Activated CD8-positive, alpha-beta memory T cell treated with anti-CD3 and anti-CD28 coated beads, Interleukin-2, amount 10 ng/mL, durations not matched to agents 7 days and 5 days (primary cell): ENCODE measurements around the gene COQ9. TPM values are rescaled to one million over a fixed set of nuclear protein-coding genes. Genes with fewer than 3 reads are reported as not detected.
"Not testable (repeated sequence)": the region's sequence is repeated elsewhere in the genome, so short reads cannot be mapped to it uniquely, and the experiment has no call there.

ENCODE experiments used
- ATAC-seq: fragments of 150-1000 bp; cut with Tn5 transposase; one replicate; pipeline ENCODE4 v1.10.0; 2021; ENCODE audit warnings: moderate library complexity
- CTCF ChIA-PET: fragments of 350-600 bp; sonication (Branson Sonifier 250); formaldehyde crosslinking; loops from one replicate; lab custom pipeline; 2021; ENCODE audit warnings: antibody characterized with exemption; lab: Charles Lee
- DNase-seq: peaks from one replicate; pipeline ENCODE4 v3.0.0-alpha.2; 2020
- H3K27ac Mint-ChIP-seq: one replicate; pipeline ENCODE4 v1.8.0; 2021; ENCODE audit warnings: mild to moderate bottlenecking, mixed read lengths
- H3K27me3 Mint-ChIP-seq: one replicate; pipeline ENCODE4 v1.8.0; 2021; ENCODE audit warnings: mixed read lengths
- H3K36me3 Mint-ChIP-seq: one replicate; pipeline ENCODE4 v1.8.0; 2021; ENCODE audit warnings: mild to moderate bottlenecking, mixed read lengths
- H3K4me1 Mint-ChIP-seq: one replicate; pipeline ENCODE4 v1.8.0; 2021; ENCODE audit warnings: mixed read lengths
- H3K4me3 Mint-ChIP-seq: one replicate; pipeline ENCODE4 v1.8.0; 2021; ENCODE audit warnings: mild to moderate bottlenecking, moderate library complexity, mixed read lengths
- H3K9me3 Mint-ChIP-seq: one replicate; pipeline ENCODE4 v1.8.0; 2022; ENCODE audit warnings: low read depth, mixed read lengths
- total RNA-seq, 2 experiments: library from RNA; stranded (reverse); gene quantifications; one replicate each; pipeline ENCODE4 v1.2.3, GENCODE V29; 2021

Gene COQ9, protein sequence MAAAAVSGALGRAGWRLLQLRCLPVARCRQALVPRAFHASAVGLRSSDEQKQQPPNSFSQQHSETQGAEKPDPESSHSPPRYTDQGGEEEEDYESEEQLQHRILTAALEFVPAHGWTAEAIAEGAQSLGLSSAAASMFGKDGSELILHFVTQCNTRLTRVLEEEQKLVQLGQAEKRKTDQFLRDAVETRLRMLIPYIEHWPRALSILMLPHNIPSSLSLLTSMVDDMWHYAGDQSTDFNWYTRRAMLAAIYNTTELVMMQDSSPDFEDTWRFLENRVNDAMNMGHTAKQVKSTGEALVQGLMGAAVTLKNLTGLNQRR
- total RNA-seq = 10 to 100 TPM; 36.8 to 43.1 TPM

DNA sequence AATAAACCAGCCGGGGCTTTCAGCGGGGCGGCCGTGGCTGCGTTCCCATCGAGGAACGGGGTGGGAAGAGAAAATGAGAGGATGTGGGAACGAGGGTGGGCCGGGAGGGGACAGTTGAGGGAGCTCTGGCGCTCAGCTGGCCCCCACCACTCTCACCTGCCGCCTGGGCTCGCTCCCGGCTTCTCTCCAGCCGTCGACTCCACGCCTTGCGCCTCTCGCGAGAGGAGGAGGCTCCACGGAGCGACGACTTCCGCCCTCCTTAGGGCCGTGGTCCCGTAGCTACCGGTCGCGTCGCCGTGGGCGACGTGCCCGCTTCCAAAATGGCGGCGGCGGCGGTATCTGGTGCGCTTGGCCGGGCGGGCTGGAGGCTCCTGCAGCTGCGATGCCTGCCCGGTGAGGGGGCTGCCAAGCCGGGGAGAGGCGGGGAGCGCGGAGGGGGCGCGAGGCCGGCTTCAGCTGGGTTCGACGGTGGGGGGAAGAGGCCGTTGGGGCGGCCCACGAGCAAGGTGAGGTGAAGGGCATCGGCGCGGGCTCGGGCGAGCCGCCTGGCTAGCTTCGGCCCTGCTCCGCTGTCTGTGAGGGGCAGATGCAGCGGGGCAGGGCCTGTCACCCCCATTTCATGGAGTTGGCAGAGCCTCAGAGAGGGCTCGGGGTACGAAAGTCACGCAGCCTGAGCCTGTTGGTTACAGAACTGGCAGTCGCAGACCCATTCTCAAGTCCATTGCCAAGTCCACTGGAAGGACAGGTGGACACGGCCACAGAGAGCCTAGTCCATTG lies at the start of gene COQ9, which contains the start of gene CIAPIN1:
Gene COQ9 (plus strand): TSS at position 294 of the 777 bp plus-strand sequence. CDS start 27 bp downstream, at position 321.
Gene CIAPIN1 (minus strand): TSS at position 200 of the 777 bp plus-strand sequence. CDS start 6,457 bp downstream, outside the sequence.
- Mint-ChIP-seq H3K36me3 (peaks cover 16% of the 10 kb centered on the region), H3K4me1 (peaks cover 37% of the 10 kb centered on the region), H3K27me3 (no peaks in the 10 kb centered on the region), H3K27ac (peak within 1 kb of the TSS; percentile 86), H3K9me3 (no peaks in the 10 kb centered on the region), H3K4me3 (peak within 1 kb of the TSS; percentile 94)
- CTCF ChIA-PET = interaction anchor here (0.7 to 5.6 kb wide), 7 partner anchors 10 to 147 kb away, joined by 3 to 55 read pairs (median 14); partner anchors contain the start of gene POLR2C
- ATAC-seq = peak; percentile 100
- peak; percentile 97 for DNase-seq

DNA sequence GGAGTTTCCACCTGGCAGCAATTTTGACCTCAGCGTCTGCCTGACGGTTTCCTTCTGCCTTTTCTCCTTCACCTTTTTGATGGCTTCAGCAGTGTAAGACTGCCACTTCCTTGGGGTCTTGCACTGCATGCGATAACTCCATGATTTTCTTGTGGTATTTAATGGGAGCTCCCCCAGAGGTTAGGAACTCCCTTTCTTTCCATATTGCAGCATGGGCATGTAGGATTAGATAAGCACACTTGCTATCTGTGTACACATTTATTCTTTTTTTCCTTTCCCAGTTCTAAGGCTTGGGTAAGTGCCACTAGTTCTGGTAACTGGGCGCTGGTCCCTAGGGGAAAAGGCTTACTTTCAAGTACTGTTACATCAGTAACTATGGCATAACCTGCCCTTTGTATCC lies 49.8 kb upstream of the COQ9 start:
- CTCF ChIA-PET, H3K4me1 Mint-ChIP-seq, DNase-seq, H3K4me3 Mint-ChIP-seq, H3K27me3 Mint-ChIP-seq, H3K9me3 Mint-ChIP-seq, H3K36me3 Mint-ChIP-seq, ATAC-seq, H3K27ac Mint-ChIP-seq: not testable (repeated sequence)

DNA sequence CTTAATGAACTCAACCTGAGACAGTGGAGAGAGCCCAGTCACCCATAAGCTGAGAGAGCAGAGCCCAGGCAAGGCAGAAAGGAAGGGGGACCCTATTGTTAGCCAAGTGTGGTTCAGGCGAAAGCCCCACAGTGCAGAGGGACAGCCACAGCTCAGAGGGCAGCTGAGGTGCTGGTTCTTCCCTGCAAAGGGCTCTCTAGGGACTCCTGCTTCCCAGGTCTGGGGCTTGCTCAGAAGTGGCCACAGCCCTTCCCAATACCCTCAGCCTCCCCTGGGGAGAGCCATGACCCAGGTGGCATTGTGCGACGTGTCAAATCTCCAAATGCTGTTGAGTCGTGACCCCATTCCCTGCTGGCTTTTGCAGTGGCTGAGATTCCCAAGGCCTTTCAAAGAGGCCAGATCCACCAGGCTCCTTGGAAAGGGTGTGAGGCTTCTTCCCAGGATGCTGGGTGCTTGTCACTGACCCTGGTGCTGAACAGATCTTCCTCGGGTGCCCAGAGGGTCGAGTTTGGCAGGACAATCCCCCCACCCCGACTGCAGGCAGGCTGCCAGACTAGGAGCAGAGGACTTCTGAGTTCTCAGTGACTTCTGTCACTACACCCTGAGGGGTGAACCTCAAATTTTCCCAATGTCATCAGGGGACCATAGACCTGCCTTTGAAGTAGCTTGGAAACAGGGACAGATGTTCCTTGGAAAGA lies 45.2 kb upstream of the COQ9 start:
- Mint-ChIP-seq H3K27me3 (peaks cover 4% of the 10 kb centered on the region), H3K4me3 (no peak overlapping the region), H3K36me3 (no peaks in the 10 kb centered on the region), H3K4me1 (no peaks in the 10 kb centered on the region), H3K9me3 (no peaks in the 10 kb centered on the region), H3K27ac (no peak overlapping the region)
- CTCF ChIA-PET = interaction anchor here (2.1 kb wide), 1 partner anchor 15 kb away, joined by 6 read pairs; no protein-coding TSS in a partner anchor
- no peak for ATAC-seq
- no peak for DNase-seq

DNA sequence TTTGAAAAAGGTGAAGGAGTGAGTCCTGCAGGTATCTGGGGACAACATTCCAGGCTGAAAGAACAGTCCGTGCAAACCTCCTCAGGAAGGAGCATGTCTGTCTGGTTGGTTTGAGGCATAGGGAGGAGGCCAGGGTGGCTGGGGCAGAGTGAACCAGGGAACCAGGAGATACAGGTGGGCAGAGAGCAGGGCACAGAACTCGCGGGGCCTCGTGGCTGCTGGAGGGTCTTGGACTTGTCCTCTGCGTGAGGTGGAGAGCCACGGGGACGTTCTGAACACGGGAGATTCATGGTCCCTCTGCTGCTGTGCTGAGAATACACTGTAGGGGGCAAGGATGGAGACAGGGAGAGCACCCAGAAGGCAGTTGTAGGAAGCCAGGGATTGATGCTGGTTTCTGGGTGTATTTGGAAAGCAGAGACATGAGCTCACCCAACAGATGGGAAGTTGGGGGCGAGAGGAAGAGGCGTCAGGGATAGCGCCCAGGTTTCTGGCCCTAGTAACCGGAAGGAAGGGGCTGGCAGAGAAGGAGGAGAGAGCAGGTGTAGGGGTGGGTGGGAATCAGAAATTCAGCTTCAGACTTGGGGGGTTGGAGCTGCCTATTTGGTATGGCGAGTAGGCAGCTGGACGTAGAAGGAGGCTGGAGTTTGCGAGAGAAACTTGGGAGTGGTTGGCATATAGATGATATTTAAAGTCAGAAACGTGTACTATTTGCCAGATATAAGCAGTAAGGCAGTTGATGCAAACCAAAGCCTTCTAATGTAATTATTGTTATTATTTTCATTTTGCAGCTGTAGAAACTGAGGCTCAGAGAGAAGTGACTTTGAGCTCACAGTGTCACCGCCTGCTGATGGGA lies 43.1 kb upstream of the COQ9 start, which contains the start of gene CCL17:
Gene CCL17 (plus strand): TSS at position 803 of the 853 bp plus-strand sequence. CDS start 9,166 bp downstream, outside the sequence.
- Mint-ChIP-seq H3K36me3 (no peaks in the 10 kb centered on the region), H3K27ac (no peak within 1 kb of the TSS), H3K9me3 (no peaks in the 10 kb centered on the region), H3K27me3 (peaks cover 7% of the 10 kb centered on the region), H3K4me1 (no peaks in the 10 kb centered on the region), H3K4me3 (no peak within 1 kb of the TSS)
- CTCF ChIA-PET = interaction anchor here (0.9 to 3.0 kb wide), 2 partner anchors 13 to 16 kb away, joined by 3 to 17 read pairs; no protein-coding TSS in a partner anchor
- DNase-seq (no peak), ATAC-seq (no peak)

DNA sequence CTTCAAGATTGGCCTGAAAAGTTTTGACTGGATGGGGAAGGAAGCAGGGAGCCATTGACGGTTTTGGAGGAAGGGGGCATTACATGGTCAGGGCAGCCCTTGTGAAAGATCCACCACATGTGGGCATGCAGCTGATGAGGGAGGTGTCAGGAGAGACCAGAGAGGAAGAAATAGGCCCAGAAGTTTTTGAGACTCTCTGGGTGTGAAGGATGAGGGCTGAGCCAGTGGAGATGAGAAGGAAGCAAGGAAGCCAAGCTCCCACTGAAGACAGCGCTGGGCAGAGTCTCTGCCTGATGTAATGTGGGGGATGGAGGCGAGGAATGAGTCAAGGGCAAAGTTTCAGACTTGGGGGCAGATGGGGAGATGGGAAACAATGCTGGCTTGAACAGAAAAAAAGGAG lies 42.2 kb upstream of the COQ9 start:
- H3K4me3 Mint-ChIP-seq = no peak overlapping the region
- no peak for ATAC-seq

DNA sequence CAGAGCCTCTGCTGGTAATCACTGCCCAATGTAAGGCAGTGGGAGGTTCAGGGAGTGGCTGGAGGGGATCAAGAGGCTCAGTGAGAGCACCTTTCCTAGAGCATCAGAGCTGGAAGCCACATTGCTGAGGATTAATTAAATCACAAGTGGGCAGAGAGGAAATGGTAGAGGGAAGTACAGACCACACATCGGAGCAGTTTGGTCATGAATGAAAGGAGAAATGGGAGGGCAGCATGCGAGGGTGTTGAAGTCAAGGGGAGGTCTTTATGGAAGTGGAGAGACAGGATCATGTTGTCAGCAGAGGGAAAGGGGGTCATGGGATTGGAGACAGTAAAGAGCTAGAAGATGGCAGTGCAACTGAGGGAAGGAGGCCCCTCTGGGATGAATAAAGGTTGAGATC lies 40.4 kb upstream of the COQ9 start:
- Mint-ChIP-seq H3K4me1 (no peaks in the 10 kb centered on the region), H3K27ac (no peak overlapping the region), H3K27me3 (peaks cover 7% of the 10 kb centered on the region), H3K4me3 (no peak overlapping the region), H3K36me3 (no peaks in the 10 kb centered on the region), H3K9me3 (no peaks in the 10 kb centered on the region)
- no peak for ATAC-seq
- CTCF ChIA-PET = interaction anchor here (3.0 kb wide), 1 partner anchor 10 kb away, joined by 17 read pairs; no protein-coding TSS in a partner anchor
- DNase-seq = no peak

More for the DNA sequence above, 42.2 kb upstream of the COQ9 start:
- CTCF ChIA-PET = interaction anchor here (0.9 to 3.0 kb wide), 2 partner anchors 12 to 15 kb away, joined by 3 to 17 read pairs; no protein-coding TSS in a partner anchor
- DNase-seq = no peak
- H3K4me1 Mint-ChIP-seq = no peaks in the 10 kb centered on the region
- peaks cover 7% of the 10 kb centered on the region for H3K27me3 Mint-ChIP-seq
- H3K36me3 Mint-ChIP-seq = no peaks in the 10 kb centered on the region
- no peak overlapping the region for H3K27ac Mint-ChIP-seq
- no peaks in the 10 kb centered on the region for H3K9me3 Mint-ChIP-seq

DNA sequence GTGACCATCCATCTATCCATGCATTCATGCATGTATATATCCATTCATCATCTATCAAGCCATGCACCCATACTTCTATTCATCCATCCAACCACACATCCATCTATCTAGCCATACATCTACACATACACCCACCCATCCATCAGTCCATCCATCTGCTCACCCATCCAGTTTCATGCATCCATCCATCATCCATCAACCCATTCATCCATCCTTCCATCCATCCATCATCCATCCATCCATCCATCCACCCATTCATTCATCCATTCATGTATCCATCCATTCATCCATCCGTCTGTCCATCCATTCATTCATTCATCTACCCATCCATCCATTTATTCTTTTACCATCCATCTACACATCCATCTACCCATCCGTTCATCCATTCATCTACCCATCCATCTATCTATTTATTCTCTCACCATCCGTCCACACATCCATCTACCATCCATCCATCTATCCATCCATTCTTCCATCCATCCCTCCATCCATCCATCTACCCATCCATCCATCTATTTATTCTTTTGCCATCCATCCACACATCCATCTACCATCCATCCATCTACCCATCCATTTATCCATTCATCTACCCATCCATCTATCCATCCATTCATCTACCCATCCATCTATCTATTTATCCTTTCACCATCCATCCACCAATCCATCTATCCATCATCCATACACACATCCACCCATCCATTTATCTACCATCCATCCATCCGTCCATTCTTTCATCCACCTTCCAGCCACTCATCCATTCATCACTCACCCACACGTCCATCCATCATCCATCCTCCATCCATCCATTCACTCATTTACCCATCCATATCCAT lies 39.5 kb upstream of the COQ9 start:
- Mint-ChIP-seq H3K9me3 (no peaks in the 10 kb centered on the region), H3K4me3 (no peak overlapping the region), H3K27me3 (peaks cover 7% of the 10 kb centered on the region), H3K27ac (no peak overlapping the region), H3K4me1 (no peaks in the 10 kb centered on the region), H3K36me3 (no peaks in the 10 kb centered on the region)
- CTCF ChIA-PET = no interaction called here
- ATAC-seq (no peak), DNase-seq (no peak)

DNA sequence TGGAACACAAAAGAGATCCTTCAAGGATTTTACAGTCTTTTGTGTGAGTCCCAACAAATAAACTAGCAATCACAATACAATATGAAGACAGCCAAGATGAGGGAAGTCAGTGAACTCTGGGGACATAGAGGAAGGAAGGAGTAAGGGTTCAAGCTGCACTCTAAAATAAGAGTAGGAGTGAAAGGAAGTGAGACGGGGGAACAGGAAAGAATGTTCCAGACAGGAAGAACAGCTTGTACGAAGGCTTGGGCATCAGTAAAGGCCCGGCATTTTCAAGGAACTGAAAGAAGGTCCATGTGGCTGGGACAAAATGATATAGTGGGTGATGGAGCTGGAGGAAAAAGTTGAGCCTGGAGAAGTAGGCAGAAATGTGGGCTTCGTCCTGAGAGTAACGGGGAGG lies 38.2 kb upstream of the COQ9 start:
- no peak for DNase-seq
- Mint-ChIP-seq H3K4me1 (no peaks in the 10 kb centered on the region), H3K9me3 (no peaks in the 10 kb centered on the region), H3K4me3 (no peak overlapping the region), H3K36me3 (no peaks in the 10 kb centered on the region), H3K27me3 (peaks cover 7% of the 10 kb centered on the region), H3K27ac (no peak overlapping the region)
- CTCF ChIA-PET = interaction anchor here (1.5 kb wide), 1 partner anchor 14 kb away, joined by 3 read pairs; no protein-coding TSS in a partner anchor
- no peak for ATAC-seq

DNA sequence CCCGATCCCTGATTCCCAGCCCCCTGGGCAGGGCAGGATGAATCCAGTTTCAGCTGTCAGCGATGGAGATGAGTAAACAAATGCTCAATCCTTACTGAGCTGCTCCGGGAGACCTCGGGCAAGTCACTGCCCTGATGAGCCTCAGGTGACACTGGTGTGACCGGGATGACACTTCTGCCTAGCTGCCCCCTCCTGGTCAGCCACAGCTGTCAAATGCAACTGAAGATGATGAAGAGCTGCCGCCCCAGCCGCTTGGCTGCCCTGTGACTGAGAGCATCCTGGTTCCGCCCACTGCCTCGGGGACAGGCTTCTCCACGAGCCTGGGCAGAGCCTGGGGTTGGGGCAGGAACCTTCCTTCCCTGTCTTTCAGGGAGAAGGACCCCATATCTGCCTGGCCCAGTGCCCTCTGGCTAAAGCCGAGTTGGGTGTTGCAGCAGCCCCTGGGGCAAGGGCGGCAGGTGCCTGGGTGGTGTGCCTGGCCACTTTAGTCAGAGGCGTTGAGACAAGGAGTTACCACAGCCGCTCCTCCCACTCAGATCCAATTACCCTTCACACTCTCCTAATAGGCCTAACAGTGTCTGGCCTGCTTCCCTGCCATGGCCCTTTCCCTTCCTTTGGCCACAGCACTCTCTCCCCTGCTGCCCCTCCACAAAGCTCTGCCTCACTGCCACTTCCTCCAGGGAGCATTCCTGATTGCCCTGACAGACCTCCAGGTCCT lies 37.2 kb upstream of the COQ9 start:
- H3K27me3 Mint-ChIP-seq = peaks cover 7% of the 10 kb centered on the region
- no peaks in the 10 kb centered on the region for H3K4me1 Mint-ChIP-seq
- ATAC-seq (no peak), DNase-seq (no peak)
- no peaks in the 10 kb centered on the region for H3K36me3 Mint-ChIP-seq
- H3K9me3 Mint-ChIP-seq = no peaks in the 10 kb centered on the region
- no peak overlapping the region for H3K4me3 Mint-ChIP-seq
- CTCF ChIA-PET = interaction anchor here (1.5 to 15.5 kb wide), 2 partner anchors 15 to 107 kb away, joined by 3 to 283 read pairs; no protein-coding TSS in a partner anchor
- no peak overlapping the region for H3K27ac Mint-ChIP-seq

DNA sequence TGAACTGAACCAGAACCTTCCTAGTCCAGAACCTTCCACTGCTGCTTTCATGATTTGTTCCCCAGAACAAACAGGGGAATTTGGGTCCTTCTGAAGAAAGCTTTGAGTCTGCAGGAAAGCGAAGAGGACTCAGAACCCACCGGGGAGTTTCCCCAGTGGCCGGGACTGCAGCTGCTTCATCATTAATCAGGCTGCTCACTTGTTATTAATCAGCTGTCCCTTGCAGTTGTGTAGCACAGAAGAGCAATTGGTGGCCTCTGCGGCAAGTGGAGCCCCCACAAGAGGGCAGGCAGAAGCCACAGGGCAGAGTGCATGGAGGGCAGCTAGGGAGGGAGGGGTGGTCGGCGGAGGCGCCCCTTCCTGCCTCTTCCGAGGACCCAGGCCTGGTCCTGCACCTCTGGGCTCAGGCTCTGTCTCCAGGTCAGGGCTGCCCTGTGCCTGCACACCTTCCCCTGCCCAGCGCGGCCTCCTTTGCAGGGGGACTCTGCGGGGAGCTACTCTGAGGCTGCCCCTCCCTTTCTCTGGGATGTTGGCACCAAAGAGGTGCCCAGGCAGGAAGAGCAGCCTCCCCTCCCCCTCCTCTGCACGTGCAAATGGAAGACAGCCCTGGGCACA lies 35.8 kb upstream of the COQ9 start:
- no peaks in the 10 kb centered on the region for H3K36me3 Mint-ChIP-seq
- H3K9me3 Mint-ChIP-seq = no peaks in the 10 kb centered on the region
- no peak overlapping the region for H3K27ac Mint-ChIP-seq
- DNase-seq (no peak), ATAC-seq (no peak)
- peaks cover 3% of the 10 kb centered on the region for H3K27me3 Mint-ChIP-seq
- CTCF ChIA-PET = interaction anchor here (15.5 kb wide), 1 partner anchor 109 kb away, joined by 283 read pairs; no protein-coding TSS in a partner anchor
- no peaks in the 10 kb centered on the region for H3K4me1 Mint-ChIP-seq
- H3K4me3 Mint-ChIP-seq = no peak overlapping the region

DNA sequence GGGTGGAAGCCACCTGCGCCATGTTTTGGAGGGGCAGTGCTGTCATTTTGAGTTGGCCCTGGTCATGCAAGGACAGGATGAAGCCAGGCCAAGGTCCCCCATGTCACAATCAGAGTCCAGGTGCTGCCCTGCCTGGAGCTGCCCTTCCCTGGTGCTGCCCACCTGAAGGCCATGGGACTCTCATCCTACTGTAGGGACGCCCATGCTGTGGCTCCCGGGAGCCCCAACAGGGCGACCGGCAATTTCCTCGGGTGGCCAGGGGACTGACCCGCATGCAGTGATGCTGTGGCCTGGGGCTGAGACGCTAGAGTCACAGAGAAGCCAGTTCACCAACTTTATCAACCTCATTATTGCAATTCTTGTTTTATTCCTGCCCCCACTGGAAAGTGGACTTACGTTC lies 34.7 kb upstream of the COQ9 start:
- CTCF ChIA-PET = interaction anchor here (15.5 kb wide), 1 partner anchor 110 kb away, joined by 283 read pairs; no protein-coding TSS in a partner anchor

More for the DNA sequence above, 34.7 kb upstream of the COQ9 start:
- H3K4me1 Mint-ChIP-seq = peaks cover 6% of the 10 kb centered on the region
- ATAC-seq (no peak), DNase-seq (no peak)
- no peak overlapping the region for H3K4me3 Mint-ChIP-seq
- peaks cover 3% of the 10 kb centered on the region for H3K27me3 Mint-ChIP-seq
- no peaks in the 10 kb centered on the region for H3K9me3 Mint-ChIP-seq
- no peak overlapping the region for H3K27ac Mint-ChIP-seq
- no peaks in the 10 kb centered on the region for H3K36me3 Mint-ChIP-seq
